ENCODE measurements around the gene AMMECR1L.
"Not testable (repeated sequence)": the region's sequence is repeated elsewhere in the genome, so short reads cannot be mapped to it uniquely, and the experiment has no call there.

The AMMECR1L gene

DNA sequence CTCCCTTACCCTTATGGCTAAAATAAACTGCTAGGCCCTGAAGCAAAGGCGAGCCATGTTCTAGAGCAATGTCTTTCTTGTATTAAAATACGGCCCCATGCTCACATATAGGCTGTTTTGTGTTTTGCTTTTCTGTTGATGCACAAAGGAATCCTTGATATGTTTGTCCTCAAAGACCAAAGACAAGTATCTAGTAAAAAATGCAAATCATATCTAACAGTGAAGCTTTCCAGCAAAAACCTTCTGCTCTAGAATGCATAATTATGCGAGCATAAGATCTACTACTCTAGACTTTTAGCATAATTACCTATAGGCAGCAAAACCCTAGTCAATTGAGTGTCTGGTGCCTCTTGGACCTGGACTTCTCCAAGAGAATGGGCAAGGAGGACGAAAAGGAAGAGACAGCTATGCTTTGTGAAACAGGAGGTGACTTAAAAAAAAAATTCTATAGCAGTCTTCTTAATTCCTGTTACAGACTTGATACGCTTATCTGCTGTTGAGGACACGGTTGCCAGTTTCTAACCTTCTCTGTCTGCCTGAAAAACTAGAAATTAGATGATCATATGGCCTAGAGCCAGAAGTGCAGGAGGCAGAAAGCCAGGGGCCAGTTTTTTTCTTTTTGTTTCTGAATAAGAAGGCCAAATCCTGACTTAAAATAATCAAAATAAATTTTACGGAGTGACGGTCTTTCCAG lies 1.5 kb upstream of the AMMECR1L start:
- no peak for DNase-seq (ENCODE audit: low read depth)

DNA sequence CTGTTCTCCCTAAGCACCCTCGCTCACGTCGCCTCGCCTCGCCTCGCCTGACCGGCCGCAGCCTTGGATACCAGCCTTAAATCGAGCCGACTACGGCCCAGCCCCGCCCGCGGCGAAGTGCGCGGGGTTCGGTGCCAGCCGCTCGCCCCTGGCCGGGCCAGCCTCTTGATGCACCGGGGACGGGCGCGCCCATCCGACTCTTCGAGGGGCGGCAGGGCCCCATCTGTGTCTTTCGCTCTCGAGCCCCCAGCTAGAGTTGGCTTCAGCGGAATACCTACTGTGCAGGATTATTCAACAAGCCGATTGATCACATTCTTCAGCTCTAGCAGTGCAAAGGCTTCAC lies 808 bp upstream of the AMMECR1L start:
- not testable (repeated sequence) for DNase-seq (ENCODE audit: low read depth)

DNA sequence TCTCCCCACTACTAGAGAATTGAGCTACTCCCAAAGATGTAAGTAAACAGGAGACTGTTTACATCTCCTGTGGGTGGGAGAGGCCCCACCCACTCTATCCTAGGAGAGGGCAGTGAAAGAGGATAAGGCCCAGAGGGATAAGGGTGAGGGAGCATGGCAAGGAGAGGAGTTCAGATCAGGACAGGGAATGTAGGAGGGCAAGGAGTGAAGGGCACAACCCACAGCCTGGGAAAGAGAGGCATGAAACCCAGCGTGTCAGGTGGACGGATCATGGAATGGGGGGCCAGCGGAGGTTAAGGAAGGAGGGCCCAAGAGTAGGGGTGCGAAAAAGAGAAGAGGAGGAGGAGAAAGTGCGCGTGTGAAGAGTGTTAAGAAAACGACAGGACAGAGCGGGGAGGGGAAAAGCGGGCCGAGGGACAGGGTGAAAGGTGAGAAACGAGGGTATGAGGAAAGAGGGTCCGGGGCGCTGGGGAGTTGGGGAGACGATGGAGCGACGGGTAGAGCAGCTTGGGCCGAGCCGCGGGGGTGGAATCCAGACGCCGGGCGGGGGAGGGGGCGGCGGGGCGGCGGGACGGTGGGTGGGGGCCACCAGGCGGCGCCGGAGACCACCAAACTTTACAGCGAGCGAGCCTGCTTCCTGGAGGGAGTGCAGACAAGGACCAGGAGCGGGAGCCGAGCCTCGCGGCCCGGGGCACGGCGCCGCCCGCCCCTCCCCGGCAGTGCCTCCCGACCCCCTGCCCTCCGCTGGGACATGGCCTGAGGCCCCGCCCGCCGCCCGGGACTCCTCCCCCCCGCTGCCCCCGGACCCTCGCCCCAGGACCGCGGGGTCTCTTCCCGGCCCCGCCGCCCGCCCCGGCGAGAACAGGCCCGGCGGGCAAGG lies 655 bp downstream of the AMMECR1L start:
- DNase-seq (ENCODE audit: low read depth): not testable (repeated sequence)

DNA sequence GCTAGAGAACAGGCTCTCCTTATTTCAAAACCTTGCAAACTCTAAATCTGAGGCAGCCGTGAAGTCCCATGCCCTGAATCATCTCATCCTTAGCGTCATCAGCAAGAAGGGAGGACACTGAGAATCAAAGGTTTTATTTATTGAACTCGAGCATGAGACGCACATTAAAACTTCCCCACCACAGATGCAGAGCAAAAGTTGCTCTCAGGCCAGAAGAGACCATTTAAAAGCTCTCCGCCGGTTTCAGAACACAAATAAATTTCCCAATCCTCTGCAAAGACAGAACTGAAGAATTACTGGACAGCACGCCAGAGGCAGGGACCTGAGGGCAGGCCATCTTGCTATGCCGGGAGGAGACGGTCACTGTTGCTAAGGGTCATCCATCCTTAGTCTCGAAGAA lies 1.3 kb downstream of the AMMECR1L start:
- DNase-seq (ENCODE audit: low read depth): peak; percentile 33

DNA sequence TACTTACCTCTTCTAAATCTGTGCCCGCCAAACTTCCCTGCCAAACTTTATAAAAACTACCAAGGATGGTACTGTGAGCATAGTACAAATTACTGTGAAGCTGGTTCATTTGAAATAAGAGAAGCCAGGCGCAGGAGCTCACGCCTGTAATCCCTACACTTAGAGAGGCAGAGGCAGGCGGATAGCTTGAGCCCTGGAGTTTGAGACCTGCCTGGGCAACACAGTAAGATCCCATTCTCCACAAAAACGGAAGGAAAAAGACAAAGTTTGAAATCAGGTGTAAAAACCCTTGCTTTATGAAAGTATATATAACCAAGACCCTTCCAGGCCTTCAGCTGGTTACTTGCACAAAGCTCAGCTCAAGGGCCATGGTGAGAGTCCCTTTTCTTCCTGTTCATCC lies 5.9 kb downstream of the AMMECR1L start:
- DNase-seq (ENCODE audit: low read depth): no peak

DNA sequence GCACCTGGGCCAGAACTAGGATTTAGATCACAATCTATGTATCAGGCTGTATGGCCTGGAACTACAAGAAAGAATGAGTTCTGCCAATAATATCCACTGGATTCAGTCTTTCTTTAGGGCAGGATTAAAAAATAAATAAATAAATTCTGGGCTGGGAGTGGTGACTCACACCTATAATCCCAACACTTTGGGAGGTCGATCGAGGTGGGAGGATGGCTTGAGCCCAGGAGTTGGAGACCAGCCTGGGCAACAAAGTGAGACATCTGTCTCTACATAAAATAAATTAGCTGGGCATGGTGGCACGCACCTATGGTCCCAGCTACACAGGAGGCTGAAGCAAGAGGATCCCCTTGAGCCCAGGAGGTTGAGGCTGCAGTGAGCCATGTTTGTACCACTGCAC lies 8.1 kb downstream of the AMMECR1L start:
- no peak for DNase-seq (ENCODE audit: low read depth)

DNA sequence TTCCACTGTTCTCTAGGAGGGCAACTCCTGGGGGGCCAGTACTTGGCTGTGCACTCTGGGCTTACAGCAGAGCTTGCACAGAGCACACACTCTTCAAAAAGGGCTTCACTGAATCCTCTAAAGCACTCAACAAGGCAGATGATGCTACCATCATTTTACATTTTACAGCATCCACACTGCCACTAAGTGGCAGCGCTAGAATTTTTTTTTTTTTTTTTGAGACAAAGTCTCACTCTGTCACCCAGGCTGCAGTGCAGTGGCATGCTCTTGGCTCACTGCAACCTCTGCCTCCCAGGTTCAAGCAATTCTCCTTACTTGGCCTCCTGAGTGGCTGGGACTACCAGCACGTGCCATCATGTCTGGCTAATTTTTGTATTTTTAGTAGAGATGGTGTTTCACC lies 8.6 kb downstream of the AMMECR1L start:
- DNase-seq (ENCODE audit: low read depth): no peak

DNA sequence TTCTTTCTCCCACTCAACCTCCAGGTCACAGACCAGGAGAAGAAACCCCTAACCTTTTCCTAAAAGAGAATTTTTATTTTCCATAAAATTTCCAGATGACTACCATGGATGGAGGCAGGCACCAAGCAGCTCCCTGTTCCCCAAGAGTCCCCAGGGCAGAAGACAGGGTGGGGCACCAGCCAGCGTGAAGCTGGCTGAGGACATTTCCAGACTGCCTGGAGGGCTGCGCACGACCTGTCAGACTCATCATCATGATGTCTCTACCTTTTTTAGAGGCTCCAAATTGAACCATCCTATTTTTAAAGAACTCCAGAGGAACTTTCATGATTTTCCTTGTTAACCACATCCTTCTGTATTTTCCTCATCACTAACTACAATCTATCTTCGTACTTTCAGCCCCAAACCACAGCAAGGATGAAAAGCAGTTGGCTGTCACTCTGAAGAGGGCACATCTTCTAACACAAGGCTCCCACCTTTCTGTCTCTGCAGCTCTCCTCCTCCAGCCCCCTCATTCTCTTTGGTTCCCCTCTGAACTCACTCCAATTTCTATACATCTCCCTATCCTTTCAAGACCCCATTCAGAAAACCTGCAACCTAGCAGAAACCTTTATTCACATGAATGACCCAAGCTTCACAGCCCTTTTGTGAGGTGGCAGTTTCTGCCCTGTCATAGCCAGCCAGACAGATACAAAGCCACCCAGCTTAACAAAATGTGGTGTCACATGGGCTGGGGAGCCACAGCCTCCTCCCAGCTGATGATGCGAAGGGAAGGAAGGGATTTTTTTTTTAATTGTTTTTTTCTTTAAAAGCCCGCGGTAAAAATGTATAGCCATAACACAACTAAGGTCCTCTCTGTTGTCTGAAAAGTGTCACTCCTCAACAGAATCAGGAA lies 11.1 kb downstream of the AMMECR1L start:
- DNase-seq (ENCODE audit: low read depth): no peak

DNA sequence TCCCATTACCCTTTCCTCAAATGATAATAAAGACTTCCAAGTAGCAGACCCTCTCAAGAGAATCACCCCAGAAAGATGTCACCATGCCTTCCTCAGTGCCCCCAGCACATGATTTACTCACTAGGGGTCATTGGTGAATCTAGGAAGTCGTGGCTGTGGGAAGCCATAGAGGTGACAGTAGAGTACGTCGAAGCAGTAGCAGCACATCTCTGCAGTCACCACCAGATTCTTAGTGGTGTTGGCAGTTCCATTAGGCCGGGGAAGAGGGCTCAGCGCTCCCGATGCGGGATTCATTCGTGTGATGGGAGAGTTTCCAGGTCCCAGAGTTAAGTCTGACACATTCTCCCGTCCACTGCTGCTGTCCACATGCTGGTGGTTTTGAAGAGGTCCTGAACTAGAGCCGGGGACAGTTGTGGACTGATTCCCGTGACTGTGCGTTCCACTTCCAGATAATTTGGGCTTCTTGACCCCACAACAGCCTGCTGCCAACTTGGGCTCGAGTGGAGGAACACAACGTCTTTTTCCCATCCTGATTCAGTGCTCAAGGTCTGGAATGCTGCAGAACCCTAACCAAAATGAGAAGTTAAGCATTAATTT lies 12.0 kb downstream of the AMMECR1L start:
- DNase-seq (ENCODE audit: low read depth): no peak

DNA sequence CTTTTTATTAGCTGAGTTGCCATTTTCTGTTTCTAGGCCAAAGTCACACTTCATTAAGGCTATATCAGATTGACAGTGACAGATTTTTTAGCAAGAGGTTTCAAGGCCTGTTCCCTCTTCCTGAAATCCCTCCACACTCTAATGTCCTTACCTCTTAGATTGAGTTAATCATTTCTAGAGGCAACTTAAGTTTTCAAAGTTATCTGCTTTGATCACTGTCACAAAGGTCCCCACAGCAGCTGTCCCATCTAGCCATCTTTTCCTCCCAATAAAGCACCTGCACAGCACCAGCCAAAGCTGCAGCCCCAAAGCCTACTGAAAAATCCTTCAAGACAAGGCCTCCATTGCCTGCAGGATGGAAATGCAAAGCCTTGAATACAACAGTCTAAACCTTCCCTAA lies 13.4 kb downstream of the AMMECR1L start:
- no peak for DNase-seq (ENCODE audit: low read depth)

DNA sequence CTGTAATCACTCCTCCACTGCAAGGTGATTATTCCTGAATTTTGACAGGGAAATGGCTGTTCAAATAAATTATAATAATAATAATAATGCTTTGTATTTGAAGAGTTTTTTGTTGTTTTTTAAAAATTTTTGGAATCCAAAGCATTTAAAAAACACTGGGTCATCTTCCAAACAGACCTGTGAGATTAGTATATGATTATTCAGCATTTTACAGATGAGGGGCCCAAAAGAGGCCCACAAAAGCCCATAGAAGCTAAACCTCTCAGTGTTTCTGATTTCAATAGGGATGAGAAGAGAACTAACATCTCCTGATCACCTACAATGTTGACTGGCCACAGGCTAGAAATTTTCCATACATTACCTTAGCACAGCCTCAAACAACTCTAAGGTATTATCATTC lies 19.8 kb downstream of the AMMECR1L start:
- no peak for DNase-seq (ENCODE audit: low read depth)

DNA sequence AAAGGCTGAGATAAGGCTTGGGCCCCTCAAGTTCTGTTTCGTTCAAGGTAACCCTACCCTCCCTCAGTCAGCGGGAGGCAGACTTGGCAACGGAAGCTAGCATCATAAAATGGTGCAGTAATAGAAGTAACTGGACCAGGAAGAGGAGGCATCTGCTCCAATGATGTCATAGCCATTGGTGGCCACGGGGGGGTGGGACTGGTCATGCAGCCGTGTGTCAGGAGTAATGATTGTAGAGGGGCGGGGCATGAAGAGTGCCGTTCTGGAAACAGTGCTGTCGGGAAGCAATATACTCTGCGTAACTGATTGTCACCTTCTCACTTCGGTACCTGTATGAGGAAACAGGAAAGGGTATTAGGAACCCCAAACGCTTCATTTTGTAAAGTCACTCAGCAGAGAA lies 20.9 kb downstream of the AMMECR1L start:
- no peak for DNase-seq (ENCODE audit: low read depth)

DNA sequence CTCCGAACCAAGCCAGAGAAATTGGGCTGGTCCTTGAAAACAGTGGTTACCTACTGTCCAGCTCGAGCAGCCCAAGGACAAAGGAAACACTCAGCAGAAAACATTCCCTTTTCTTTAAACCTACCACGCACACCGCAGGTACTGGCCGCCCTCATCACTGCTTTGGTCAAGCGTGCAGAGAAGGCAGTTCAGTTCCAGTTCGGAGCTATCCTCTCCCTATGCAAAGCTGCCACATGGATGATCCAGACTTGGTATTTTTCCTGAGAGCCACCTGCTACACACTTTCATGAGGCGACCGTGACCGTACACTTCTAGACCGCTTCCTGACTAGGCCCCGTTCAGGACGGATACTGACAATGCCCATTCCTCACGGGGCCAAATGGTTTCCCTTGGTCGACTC lies 23.5 kb downstream of the AMMECR1L start:
- no peak for DNase-seq (ENCODE audit: low read depth)

DNA sequence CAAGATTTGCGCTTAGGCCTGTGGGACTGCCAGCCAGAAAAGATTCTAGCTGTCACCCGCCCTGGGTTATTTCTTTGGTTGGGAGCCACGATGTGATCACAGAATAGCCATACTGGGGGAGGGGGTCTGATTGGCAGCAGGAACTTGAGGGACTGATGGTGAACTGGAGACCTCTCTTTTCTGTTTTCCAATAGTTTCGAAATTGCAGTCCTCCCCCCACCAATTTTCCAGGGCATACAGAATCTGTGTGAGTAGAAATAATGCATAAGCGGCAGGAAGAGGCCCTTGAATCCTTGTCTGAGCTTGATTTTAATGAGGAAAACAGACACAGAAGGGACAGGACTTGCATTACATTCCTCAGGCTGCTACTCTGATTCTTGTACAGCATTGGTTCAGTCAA lies 25.6 kb downstream of the AMMECR1L start:
- no peak for DNase-seq (ENCODE audit: low read depth)

DNA sequence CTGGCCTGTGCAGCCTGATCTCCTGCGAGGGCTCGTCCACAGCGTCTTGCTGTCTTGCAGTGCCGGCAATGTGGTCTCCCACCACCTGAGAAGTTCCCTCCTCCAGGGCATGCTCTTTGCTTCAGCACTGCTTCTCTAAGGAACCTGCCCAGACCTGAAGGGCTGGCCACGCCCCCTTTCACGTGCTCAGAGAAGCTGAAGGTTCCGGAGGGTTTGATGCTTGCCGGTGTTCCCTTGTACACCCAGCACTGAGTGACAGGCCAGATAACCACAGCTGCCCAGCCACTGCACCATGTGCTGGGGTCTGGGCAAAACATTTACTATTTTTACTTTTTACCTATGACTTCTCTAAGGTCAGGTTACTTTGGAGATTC lies 26.1 kb downstream of the AMMECR1L start:
- DNase-seq (ENCODE audit: low read depth): no peak

DNA sequence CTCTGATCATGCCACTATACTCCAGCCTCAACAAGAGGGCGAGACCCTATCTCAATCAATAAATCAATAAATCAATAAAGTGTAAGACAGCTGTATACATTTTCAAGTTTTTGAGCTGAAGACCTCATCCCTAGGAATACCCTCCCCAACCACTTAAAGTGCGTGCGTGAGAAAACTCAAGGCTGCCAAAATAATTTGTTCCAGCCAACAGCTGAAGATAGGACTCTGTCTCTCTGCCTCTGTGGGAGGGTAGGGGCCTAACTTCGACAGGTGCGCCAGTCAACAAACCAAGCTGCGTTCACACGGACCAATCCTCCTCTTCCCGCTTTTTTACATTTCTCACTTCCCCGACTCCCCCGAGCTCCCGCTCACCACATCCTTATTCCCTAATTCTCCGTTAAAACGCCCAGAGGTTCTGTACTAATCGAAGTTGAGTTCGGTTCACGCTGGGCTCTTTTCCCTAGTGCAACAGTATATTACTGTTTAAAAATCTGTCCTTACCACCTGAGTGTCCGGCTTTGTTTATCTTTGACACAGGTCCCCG lies 28.4 kb downstream of the AMMECR1L start:
- peak; percentile 9 for DNase-seq (ENCODE audit: low read depth)

DNA sequence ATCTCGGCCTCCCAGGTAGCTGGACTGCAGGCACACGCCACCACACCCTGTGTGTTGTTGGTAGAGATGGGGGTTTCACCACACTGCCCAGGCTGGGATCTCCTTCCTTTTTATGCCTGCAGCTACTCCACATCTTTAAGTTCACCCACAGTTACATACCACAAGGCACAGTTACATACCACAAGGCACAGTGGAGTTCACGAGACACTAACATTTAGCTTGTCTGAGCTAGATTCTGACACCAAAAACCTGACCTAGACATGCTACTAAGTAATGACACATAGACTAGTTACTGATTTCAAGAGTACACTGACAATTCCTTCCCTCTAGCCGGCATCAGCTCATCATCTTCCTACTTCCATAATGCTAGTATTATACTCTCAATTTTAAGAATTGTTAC lies 32.1 kb downstream of the AMMECR1L start:
- DNase-seq (ENCODE audit: low read depth): no peak

DNA sequence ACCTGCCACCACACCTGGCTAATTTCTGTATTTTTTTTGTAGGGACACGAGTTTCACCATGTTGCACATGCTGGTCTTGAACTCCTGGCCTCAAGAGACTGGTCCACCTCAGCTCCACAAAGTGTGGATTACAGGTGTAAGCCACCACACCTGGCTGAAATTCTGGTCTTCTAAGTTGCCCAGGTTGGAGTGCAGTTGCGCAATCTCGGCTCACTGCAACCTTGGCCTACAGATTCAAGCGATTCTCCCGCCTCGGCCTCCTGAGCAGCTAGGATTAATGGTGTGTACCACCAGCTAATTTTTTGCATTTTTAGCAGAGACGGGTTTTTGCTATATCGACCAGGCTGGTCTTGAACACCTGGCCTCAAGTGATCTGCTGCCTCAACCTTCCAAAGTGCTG lies 33.4 kb downstream of the AMMECR1L start:
- DNase-seq (ENCODE audit: low read depth): no peak

DNA sequence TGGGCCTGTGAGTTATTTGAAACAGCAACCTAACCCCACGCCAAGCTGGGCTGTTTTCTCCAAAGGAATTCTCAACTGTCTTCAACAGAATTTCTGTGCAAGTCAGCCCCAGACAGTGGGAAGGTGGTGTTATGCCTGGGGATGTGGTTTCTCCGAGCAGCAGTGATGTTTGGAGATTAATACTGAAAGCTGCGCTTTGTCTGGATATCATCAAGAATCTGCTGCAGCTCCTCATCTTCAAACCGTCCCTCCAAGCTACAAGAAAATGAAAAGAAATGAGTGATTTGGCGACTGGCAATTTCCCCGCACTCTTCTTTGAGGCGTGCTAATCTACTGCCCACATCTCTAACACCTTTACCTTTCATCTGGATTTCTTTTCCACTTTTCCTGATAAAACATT lies 37.8 kb downstream of the AMMECR1L start:
- no peak for DNase-seq (ENCODE audit: low read depth)

DNA sequence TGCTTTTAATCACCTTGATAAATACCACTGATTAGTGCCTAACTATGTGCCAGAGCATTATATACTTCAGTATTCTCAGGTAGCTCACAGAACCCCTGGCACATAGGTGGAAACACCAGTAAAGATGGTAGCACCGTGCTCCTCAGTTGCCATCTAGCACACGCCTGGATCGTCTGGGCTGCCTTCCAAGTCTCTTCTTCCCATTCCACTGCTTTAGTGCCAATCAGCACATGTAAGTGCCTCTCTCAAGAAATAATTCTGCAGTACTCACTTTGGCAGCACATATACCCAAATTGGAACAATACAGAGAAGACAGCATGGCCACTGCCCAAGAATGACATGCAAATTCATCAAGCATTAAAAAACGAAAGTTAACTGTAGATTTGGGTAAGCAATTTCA lies 40.8 kb downstream of the AMMECR1L start:
- DNase-seq (ENCODE audit: low read depth): no peak

DNA sequence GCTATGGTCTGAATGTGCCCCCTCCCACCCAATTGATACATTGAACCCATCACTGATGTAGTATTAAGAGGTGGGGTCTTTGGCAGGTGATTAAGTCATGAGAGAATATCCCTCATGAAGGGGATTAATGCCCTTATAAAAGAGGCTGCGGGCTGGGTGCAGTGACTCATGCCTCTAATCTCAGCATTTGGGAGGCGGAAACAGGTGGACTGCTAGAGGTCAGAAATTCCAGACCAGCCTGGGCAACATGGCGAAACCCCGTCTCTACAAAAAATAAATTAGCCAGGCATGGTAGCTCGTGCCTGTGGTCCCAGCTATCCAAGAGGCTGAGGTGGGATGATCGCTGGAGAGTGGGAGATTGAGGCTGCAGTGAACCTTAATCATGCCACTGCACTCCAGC lies 42.1 kb downstream of the AMMECR1L start:
- no peak for DNase-seq (ENCODE audit: low read depth)

All from HS-5 (cell line).